Fibroblast of skin of scalp (primary cell): ENCODE results near the gene BRCA1.
"Not testable (repeated sequence)": the region's sequence is repeated elsewhere in the genome, so short reads cannot be mapped to it uniquely, and the experiment has no call there.

ENCODE experiments used
- DNase-seq: peaks from one replicate; pipeline ENCODE4 v3.0.0-alpha.2; 2013

Gene BRCA1

GRCh38 chr17:43133439-43133838 lies 8.3 kb upstream of the BRCA1 start:
- not testable (repeated sequence) for DNase-seq

DNA sequence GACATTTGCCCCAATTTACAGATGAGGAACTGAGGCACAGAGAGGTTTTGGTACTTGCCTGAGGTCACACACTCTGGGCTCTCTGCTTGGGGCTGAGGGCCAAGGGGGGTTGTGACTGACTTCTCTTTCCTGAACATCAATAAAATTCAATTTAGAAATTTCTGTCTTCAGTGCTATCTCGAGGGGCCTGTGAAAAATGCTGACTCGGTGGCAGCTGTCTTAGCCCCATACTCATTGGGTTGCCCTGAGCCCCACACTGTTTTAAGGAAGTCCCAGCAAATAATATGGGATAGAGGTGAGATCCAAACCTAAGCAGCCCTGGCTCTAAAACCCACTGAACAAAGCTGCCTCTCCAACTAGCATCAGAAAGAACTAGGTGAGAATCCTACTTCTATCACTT lies 7.0 kb upstream of the BRCA1 start:
- no peak for DNase-seq

DNA sequence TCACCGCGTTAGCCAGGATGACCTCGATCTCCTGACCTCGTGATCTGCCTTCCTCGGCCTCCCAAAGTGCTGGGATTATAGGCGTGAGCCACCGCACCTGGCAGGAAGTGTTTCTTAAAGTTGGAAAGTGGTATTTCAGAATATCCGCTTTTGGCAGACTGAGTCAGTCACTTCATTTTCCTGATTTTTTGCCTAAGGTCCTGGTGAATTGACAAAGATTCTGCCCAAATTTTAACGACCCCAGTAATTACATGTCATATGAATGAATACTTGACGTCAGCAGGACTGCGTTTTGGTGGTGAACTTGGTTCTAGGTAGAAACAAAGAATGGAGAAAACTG lies 4.5 kb upstream of the BRCA1 start:
- DNase-seq: no peak

DNA sequence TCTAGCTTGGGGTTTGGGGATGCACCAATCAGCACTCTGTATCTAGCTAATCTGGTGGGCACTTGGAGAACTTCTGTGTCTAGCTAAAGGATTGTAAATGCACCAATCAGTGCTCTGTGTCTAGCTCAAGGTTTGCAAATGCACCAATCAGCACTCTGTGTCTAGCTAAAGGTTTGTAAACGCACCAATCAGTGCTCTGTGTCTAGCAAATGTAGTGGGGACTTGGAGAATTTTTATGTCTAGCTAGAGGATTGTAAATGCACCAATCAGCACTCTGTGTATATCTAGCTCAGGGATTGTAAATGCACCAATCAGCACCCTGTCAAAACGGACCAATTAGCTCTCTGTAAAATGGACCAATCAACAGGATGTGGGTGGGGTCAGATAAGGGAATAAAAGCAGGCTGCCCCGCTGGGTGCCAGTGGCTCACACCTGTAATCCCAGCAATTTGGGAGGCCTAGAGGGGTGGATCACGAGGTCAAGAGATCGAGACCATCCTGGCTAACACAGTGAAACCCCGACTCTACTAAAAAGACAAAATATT lies 2.2 kb upstream of the BRCA1 start:
- DNase-seq: not testable (repeated sequence)

- DNase-seq: no peak
Observed at GRCh38 chr17:43126911-43127290, 1.7 kb upstream of the BRCA1 start.

DNA sequence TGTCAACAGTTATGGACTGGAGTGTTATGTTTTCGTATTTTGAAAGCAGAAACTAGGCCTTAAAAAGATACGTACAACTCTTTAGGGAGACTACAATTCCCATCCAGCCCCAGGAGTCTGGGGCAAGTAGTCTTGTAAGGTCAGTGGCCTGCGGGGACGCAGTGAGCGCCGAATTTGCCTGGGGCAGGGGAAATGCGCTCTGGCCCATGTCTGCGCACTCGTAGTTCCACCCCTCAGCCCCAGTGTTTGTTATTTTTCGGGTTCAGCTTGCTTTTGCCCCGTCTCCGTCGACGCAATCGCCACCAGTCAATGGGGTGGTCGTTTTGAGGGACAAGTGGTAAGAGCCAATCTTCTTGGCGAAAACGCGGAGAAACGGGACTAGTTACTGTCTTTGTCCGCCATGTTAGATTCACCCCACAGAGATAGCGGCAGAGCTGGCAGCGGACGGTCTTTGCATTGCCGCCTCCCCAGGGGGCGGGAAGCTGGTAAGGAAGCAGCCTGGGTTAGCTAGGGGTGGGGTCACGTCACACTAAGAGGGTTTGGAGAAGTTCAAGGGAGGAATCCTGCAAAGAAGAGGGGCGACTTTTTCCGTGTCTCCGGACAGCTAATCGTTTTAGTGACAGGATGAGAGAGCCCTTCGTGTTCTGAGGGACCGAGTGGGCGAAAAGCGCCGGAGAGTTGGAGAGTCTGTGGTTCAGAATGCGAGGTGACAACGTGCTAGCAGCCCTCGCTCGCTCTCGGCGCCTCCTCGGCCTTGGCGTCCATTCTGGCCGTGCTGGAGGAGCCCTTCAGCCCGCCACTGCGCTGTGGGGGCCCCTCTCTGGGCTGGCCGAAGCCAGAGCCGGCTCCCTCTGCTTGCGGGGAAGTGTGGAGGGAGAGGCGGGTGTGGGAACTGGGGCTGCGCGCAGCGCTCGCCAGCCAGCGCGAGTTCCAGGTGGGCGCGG lies 1.1 kb upstream of the BRCA1 start:
- DNase-seq: peak; percentile 8

- DNase-seq: no peak
Observed at GRCh38 chr17:43118679-43119615, 6.2 kb downstream of the BRCA1 start.

GRCh38 chr17:43114151-43114552 lies 11.0 kb downstream of the BRCA1 start:
- DNase-seq: peak; percentile 45

- no peak for DNase-seq
Observed at GRCh38 chr17:43106552-43106951, 18.6 kb downstream of the BRCA1 start.

DNA sequence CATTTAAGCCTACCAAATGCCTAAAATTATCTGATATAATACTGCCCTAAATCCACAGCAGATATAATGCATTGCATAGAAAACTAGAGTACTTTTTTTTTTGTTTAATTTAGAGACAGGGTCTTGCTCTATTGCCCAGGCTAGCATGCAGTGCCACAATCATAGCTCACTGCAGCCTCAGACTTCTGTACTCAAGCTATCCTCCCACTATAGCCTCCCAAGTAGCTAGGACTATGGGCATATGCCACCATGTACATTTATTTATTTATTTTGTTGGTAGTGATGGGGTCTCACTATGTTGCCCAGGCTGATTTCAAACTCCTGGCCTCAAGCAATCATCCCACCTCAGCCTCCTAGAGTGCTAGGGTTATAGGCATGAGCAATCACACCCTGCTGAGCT lies 20.0 kb downstream of the BRCA1 start:
- DNase-seq: no peak

DNA sequence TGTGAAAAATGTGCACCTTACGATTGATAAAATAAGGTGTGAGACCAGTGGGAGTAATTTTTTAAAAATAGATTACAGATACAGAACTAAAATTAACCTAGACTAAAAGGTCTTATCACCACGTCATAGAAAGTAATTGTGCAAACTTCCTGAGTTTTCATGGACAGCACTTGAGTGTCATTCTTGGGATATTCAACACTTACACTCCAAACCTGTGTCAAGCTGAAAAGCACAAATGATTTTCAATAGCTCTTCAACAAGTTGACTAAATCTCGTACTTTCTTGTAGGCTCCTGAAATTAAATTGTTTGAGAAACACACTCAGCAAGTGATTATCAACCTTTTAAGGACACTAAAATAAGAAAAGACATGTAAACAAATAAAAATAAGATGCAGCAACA lies 20.5 kb downstream of the BRCA1 start:
- no peak for DNase-seq

GRCh38 chr17:43095364-43095763 lies 29.8 kb downstream of the BRCA1 start:
- not testable (repeated sequence) for DNase-seq

DNA sequence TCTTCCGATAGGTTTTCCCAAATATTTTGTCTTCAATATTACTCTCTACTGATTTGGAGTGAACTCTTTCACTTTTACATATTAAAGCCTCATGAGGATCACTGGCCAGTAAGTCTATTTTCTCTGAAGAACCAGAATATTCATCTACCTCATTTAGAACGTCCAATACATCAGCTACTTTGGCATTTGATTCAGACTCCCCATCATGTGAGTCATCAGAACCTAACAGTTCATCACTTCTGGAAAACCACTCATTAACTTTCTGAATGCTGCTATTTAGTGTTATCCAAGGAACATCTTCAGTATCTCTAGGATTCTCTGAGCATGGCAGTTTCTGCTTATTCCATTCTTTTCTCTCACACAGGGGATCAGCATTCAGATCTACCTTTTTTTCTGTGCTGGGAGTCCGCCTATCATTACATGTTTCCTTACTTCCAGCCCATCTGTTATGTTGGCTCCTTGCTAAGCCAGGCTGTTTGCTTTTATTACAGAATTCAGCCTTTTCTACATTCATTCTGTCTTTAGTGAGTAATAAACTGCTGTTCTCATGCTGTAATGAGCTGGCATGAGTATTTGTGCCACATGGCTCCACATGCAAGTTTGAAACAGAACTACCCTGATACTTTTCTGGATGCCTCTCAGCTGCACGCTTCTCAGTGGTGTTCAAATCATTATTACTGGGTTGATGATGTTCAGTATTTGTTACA lies 30.9 kb downstream of the BRCA1 start:
- DNase-seq: peak; percentile 46

DNA sequence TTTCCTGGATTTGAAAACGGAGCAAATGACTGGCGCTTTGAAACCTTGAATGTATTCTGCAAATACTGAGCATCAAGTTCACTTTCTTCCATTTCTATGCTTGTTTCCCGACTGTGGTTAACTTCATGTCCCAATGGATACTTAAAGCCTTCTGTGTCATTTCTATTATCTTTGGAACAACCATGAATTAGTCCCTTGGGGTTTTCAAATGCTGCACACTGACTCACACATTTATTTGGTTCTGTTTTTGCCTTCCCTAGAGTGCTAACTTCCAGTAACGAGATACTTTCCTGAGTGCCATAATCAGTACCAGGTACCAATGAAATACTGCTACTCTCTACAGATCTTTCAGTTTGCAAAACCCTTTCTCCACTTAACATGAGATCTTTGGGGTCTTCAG lies 32.3 kb downstream of the BRCA1 start:
- DNase-seq: peak; percentile 78

DNA sequence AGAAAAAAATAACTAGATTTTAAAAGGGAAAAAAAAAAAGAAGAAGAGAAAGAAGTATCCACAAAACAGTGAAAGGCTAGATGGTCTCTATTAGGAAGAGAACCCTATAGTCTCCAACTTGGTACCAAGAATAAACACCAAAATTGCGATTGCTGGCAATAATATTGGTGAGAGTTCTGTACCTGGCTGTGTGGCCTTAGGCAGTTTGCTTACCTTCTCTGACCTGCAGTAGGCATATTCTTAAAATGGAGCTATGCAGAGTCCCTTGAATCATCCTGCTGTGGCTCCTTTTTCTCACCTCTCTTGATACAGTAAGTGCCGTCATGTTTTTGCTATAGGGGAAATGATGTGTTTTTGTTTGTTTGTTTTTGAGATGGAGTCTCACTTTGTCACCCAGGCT lies 35.1 kb downstream of the BRCA1 start:
- no peak for DNase-seq

DNA sequence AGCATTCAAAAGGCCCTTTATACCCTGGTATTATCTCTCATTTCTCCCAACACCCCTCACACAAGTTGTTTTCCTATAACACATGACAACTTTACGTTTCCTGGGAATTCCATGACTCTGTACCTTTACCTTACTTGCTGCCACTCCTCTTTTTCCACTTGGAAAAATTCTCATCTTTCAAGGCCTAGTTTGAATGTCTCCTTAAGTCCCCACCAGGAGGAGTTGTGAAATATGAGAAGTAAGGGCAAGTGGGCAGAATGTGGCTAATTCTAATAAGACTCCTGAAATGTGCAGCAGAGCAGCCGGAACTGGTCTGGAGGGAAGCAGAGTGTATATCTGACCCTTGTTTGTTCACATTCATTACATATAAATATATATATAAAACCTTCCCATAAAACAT lies 39.7 kb downstream of the BRCA1 start:
- peak; percentile 3 for DNase-seq

GRCh38 chr17:43079641-43080302 lies 45.4 kb downstream of the BRCA1 start:
- no peak for DNase-seq

DNA sequence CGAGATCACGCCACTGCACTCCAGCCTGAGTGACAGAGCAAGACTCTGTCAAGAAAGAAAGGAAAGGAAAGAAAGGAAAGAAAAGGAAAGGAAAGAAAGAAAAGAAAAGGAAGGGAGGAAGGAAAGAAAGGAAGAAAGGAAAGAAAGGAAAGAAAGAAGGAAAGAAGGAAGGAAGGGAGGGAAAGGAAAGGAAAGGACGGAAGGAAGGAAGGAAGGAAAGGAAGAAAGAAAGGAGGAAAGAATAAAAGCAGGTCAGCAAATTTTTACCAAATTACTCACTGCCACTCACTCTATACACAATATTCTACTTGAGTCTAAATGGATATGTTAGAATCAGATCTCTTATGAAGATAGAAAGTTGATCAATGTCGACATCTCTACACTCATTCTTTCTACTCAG lies 50.3 kb downstream of the BRCA1 start:
- no peak for DNase-seq

DNA sequence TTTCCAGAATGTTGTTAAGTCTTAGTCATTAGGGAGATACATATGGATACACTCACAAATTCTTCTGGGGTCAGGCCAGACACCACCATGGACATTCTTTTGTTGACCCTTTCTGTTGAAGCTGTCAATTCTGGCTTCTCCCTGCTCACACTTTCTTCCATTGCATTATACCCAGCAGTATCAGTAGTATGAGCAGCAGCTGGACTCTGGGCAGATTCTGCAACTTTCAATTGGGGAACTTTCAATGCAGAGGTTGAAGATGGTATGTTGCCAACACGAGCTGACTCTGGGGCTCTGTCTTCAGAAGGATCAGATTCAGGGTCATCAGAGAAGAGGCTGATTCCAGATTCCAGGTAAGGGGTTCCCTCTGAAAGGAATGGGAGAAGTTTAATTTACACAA lies 54.3 kb downstream of the BRCA1 start:
- DNase-seq: no peak

- DNase-seq: no peak
Observed at GRCh38 chr17:43070257-43070656, 54.9 kb downstream of the BRCA1 start.

GRCh38 chr17:43069368-43069898 lies 55.7 kb downstream of the BRCA1 start:
- DNase-seq: no peak
